Ecto neural progenitor cell (in vitro differentiated cells): Measurements from ENCODE around the gene TMEM255B.
"Not testable (repeated sequence)": the region's sequence is repeated elsewhere in the genome, so short reads cannot be mapped to it uniquely, and the experiment has no call there.

Experiments
- DNase-seq: peaks from one replicate; pipeline ENCODE4 v3.0.0-alpha.2; 2018; ENCODE audit warnings: low spot score

TMEM255B gene

DNA sequence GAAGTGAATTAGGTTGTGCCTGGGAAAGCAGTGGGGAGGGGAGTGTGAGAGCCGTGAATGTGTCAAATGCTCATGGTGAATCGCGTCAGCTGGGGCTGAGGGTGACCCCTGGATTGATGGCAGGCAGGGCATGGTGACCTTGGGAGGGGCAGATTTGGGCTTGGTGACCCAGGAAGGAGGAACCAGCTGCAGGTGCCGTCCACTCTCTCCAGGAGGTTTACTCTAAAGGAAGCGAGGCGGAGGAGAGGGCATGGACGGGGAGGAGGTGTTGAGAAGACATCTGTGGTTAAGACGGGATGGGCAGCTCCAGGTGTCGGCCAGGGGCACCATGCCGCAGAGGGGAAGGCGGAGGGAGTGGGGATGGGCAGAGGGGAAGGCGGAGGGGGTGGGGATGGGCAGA, 28.7 kb downstream of the TMEM255B start:
- no peak for DNase-seq

- DNase-seq: no peak
Observed at GRCh38 chr13:113788413-113789135, 29.5 kb downstream of the TMEM255B start.

GRCh38 chr13:113789167-113789566, 30.1 kb downstream of the TMEM255B start:
- no peak for DNase-seq

- DNase-seq: not testable (repeated sequence)
Observed at GRCh38 chr13:113789931-113790330, 30.9 kb downstream of the TMEM255B start.

DNA sequence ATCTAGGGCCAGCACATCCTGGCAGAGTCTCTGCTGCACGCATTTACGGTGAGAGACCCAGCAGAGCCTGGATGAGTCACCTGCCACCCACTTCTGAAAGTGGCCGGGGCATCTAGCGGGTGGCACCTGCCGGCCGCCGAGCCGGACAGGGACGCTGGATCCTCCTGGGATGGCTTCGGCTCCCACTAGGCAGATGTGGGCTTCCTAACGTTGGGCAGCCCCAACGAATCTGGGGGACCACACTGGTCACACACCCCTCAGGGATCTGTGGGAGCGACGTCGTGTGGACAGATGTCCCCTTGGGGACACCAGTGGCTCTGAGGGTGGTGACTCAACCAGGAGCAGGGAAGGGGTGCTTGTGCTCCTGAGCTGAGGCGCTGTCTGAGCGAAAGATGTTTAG, 32.2 kb downstream of the TMEM255B start:
- DNase-seq: no peak

DNA sequence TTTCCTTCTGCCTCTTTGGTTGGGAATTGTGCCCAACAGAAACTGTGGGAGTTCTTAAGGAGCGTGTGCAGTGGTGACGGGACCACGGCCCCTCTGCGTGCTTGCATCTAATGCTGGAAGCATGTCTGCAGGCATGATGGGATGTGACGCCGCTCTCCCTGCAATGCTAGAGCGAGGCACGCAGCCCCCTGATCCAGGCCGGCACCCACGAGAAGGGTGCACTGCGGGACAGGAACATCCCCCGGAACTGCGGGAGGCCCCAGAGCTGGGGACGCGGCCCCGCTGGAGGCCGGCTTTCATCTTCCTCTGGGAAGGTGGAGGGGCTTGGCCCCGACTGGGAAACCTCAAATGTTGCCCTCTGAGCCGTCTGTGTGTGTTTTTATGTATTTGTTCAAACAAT, 32.7 kb downstream of the TMEM255B start:
- DNase-seq: no peak

- no peak for DNase-seq
Observed at GRCh38 chr13:113792236-113792770, 33.3 kb downstream of the TMEM255B start.

DNA sequence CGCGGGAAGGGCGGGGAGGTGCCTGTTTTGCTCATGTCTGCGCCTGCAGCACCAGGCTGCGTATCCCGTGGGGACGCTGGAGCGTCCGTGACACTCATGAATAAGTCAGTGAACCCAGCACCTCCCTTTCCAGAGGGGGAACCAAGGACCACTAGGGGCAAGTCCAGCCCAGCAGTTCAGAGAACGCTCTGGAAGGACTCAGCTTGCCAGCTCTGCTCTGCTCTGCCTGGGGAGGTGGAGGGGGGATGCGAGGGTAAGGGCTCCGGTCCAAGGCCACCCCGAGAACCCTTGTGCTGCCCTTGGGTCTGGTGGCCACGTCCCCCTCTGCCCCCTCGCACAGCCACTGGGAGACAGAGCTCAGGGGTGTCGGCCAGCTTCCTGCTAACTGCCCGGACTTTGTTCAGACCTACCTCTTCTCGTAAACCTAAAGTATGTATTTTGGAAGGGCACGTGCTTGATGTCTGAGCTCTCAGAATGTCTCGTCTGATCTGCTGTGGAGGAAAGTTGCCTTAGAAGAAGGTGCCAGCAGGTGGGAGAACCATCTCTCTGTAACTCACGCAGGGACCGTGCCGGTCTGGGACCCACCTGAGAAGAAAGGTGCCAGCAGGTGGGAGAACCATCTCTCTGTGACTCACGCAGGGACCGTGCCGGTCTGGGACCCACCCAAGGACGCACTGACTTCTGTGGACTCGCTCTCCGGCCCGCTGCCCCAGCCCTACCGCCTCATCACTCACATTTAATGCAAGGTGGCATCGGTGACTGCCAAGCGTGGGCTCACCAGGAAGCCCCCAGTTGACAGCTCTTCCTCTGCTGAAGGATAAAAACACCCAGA, 34.1 kb downstream of the TMEM255B start:
- no peak for DNase-seq

DNA sequence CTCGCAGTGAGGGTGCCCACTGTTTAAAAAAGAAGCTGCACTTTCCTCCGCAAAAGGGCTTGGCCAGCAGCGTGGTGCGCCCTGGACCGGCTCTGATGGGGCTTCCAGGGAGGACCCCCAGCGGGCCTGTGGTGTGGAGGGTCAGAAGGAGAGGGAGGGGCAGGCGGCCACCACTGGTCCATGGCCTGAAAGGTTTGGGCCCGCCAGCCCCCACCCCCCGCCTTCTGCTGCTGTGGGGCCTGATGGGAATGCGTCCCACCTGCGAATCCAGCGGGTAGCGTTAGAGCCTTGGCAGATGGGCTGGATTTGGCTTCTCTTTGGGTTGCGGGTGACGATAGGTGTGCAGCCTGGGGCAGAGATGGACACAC, 34.7 kb downstream of the TMEM255B start:
- no peak for DNase-seq

DNA sequence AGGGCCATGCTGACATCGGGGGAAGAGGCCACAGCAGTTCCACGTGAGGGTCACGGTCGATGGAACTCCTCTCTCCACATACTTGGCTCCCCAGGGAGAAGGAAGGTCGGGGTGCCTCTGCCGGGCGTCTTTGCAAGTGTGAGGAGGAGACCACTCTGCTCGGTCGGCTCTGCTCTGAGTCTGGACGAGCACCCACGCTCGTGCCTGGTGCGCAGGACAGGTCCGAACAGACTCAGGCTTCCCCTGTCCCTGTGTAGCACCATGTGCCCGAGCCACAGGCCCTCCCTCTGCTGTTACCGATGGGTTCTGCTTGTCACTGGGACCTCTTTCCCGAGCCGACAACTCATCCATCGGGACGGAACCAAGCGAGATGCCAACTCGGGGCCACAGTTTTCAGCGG, 35.1 kb downstream of the TMEM255B start:
- DNase-seq: no peak

- DNase-seq: no peak
Observed at GRCh38 chr13:113794764-113795173, 35.7 kb downstream of the TMEM255B start.

- DNase-seq: not testable (repeated sequence)
Observed at GRCh38 chr13:113795362-113795761, 36.3 kb downstream of the TMEM255B start.

DNA sequence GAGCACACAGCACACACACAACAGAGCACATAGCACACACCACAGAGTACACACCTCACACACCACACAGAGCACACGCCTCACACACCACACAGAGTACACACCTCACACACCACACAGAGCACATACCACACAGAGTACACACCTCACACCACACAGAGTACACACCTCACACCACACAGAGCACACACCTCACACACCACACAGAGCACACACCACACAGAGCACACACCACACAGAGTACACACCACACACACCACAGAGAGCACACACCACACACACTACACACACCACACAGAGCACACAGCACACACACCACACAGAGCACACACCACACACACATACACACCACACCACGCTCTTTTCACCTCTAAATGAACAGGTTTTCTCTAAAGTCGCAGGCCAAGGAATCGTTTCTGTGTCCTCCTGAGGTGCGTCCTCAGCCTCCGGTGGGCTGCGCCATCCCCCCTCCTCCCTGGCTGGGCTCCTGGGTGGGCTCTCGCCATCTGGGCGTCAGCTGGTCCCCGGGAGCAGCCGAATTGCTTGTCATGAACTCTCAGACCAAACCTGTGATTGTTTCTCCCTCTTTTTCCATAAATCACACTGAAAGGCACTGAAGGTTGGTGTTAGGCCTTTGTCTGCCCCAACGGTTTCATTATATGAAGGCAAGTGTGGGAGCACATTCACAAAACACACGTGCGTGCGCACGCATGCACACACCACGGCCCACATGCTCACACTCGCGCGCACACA, 37.4 kb downstream of the TMEM255B start:
- DNase-seq: no peak

DNA sequence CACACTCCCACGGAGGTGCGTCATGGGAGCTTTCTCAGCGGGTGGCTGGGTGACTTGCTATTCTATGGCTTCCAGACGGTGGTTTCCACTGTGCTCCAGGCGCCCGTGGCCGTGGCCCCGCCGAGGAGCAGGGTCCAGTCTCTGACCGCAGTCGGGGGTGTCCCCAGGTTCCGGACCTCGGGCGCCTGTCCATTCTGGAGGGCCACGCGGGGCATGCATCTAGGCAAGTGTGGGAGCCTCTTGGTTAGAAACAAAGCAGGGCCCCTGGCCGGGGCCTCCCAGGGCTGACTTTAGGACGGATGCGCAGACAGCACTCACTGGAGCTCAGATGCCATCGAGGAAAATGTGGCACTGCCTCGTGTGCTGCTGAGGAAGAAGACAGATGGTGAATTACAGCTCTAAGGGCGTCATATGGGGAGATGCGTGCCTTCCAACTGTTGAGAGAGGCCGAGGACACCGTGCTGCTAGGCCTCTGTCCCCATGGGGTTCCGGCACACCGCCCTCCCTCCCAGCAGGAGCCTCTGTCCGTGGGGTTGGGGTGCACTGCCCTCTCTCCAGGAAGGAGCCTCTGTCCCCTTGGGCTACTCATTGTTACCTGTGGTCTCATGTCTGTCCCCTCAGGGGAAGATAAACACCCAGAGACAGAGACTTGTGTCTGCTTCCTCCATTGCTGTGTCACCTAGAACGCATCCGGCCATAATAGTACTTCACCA, 38.1 kb downstream of the TMEM255B start:
- DNase-seq: no peak

- DNase-seq: no peak
Observed at GRCh38 chr13:113798200-113798811, 39.3 kb downstream of the TMEM255B start.

DNA sequence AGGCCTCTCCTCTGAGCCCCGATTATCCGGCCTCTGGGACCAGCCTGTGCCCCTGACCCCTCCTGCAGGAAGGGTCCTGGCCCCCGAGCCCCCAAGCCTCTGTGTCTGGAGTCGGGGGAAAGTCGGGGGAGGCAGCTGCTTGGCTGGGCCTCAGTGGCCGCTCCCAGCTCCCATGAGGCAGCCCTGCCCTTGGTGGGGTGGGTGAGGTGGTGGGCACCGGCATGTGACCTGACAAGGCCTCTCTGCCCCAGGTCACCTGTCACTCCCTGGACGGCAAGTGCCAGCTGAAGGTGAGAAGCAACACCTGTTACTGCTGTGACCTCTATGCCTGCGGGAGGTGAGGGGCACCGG, 41.5 kb downstream of the TMEM255B start:
- DNase-seq: no peak

DNA sequence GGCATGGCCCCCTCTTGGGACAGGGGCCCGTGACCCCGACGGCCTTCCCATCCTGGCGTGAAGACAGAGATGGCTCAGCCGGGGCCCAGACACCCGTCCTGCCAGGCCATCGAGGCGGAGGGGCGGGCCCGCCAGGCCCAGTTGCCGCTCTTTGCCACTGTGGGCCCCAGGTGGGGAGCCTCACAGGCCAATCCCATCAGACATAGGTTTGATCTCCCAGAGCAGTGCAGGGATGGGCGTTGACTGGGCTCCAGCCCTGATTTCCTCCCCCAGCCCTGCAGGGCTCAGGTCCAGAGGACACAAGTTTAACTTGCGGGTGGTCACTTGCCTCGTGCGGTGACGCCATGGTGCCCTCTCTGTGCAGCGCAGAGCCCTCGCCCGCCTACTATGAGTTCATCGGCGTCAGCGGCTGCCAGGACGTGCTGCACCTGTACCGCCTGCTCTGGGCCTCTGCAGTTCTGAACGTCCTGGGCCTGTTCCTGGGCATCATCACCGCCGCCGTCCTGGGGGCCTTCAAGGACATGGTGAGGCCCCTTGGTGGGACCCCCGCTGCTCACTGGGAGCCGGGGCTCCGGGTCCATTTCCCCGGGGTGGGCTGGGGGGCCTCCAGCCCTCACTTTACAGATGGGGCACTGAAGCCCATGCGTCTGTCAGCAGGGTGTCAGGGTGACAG, 42.4 kb downstream of the TMEM255B start:
- DNase-seq: no peak

DNA sequence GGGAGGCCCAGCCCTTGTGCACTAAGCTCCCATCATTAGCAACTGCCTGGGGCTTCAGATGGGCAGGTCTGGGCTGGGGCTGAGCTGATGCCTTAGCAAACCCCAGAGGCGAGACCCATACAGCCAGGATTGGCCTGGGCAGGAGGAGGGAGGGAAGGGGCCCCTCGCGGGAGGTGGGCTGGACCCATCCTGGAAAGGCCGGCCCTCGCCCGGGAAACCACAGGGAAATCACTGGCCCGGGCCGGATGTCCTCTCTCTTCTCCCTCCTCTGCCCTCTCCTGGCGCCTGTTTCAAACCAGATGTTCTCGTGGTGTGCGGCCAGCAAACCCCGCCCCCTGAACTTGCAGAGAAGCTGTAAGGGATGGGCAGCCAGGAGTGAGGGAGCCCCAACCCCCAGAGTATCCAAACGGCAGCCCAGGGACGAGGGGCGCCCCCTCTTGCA, 43.1 kb downstream of the TMEM255B start:
- peak; percentile 80 for DNase-seq

DNA sequence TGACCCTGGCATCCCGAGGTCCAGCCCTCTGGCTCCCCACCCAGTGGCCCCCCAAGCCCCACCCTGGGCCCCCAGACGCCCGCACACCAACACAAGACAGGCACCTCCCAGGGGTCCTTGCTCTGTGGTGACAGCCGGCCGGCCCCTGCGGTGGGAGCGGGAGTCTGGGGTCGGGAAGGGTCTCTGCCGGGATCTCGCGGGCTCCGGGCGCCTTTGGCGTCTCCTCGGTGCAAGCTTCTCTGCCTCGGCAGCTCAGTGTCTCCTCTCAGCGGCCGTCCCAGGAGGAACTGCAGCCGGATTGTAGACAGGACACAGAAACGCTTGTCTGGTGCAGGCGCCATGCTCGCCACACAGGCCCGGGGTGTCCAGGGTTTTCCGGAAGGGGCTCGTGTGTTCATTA, 43.7 kb downstream of the TMEM255B start:
- DNase-seq: no peak

- DNase-seq: no peak
Observed at GRCh38 chr13:113803409-113804016, 44.5 kb downstream of the TMEM255B start.
